Measurements from ENCODE around the gene ATP2C2.

ATP2C2 gene

GRCh38 chr16:84324434-84325262 lies 43.7 kb upstream of the ATP2C2 start:
- no peak overlapping the region for H3K27ac ChIP-seq
- TF ChIP-seq ZFX (IDR thresholded peaks at IDR 0.05), result no peak
- TF ChIP-seq, protein P1, sequence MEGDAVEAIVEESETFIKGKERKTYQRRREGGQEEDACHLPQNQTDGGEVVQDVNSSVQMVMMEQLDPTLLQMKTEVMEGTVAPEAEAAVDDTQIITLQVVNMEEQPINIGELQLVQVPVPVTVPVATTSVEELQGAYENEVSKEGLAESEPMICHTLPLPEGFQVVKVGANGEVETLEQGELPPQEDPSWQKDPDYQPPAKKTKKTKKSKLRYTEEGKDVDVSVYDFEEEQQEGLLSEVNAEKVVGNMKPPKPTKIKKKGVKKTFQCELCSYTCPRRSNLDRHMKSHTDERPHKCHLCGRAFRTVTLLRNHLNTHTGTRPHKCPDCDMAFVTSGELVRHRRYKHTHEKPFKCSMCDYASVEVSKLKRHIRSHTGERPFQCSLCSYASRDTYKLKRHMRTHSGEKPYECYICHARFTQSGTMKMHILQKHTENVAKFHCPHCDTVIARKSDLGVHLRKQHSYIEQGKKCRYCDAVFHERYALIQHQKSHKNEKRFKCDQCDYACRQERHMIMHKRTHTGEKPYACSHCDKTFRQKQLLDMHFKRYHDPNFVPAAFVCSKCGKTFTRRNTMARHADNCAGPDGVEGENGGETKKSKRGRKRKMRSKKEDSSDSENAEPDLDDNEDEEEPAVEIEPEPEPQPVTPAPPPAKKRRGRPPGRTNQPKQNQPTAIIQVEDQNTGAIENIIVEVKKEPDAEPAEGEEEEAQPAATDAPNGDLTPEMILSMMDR (conservative IDR thresholded peaks at IDR 0.05), result no peak

DNA sequence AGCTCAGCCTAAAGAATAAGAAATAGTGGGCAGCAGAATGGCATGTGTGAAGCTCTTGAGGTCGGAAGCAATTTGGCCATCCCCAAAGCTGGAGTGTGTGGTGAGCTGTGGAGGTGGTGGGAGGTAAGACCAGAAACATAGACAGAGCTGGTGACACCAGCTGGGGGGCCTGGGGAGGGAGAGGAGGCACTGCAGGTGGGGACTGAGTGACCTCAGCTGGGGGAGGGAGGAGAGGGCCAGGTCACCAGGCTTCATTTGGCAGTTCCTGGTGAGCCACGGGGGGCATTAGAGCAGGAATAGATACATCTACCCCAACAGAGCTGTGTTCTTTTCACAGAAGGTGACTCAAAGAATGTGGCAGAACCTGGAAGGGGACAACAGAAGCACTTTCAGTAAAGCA lies 41.8 kb upstream of the ATP2C2 start:
- TF ChIP-seq, protein P1 (conservative IDR thresholded peaks at IDR 0.05), result no peak
- no peak for TF ChIP-seq ZFX (IDR thresholded peaks at IDR 0.05)
- no peak overlapping the region for H3K27ac ChIP-seq

GRCh38 chr16:84327926-84328505 lies 40.3 kb upstream of the ATP2C2 start:
- TF ChIP-seq, protein P1 (conservative IDR thresholded peaks at IDR 0.05), result no peak
- H3K27ac ChIP-seq, result no peak overlapping the region

GRCh38 chr16:84329016-84329415 lies 39.3 kb upstream of the ATP2C2 start:
- TF ChIP-seq, protein P1 (conservative IDR thresholded peaks at IDR 0.05), result no peak
- TF ChIP-seq ZFX (IDR thresholded peaks at IDR 0.05), result no peak
- no peak overlapping the region for H3K27ac ChIP-seq

DNA sequence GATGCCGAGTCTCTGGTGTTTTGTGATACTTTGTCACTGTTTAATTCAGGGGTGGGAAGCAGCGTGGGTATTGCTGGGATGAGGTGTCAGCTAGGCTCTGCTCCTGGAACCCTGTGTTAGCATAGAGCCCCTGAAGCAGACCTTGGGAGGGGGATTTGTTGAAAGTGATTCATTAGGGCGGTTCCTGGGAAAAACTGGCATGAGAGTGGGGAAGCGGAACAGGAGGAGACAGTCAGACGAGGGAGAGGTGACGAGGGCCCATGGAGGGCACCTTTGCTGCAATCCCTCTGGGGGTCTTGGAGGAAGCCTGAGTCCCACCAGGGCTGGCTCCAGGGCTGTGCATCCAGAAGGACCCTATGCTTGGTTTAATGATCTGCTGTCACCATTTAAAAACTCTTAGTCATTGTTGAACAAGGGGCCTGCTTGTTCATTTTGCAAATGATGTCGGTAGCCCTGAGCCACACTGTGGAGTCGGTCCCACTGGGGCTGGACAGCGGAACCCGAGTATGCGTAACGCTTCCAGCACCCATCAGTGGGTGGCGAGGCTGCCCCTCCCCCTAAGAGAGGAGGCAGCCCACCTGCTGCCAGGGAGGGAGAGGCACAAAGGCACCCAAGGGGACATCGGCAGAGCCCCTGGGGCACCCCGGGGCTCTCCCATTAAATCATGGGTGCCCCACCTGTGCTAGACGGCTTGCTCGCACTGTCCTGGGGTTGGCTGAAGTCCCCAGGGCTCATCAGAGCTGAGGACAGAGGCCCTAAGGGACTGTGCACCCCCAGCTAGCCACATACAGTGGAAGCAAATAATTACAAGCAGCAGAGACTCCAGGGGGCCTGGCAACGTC lies 38.3 kb upstream of the ATP2C2 start:
- TF ChIP-seq, protein P1 (conservative IDR thresholded peaks at IDR 0.05), result no peak
- no peak for TF ChIP-seq ZFX (IDR thresholded peaks at IDR 0.05)
- no peak overlapping the region for H3K27ac ChIP-seq

- TF ChIP-seq, protein P1 (conservative IDR thresholded peaks at IDR 0.05), result no peak
- no peak for TF ChIP-seq ZFX (IDR thresholded peaks at IDR 0.05)
- H3K27ac ChIP-seq, result no peak overlapping the region
Measured at GRCh38 chr16:84330685-84331050, 37.7 kb upstream of the ATP2C2 start.

Data from C4-2B (cell line).